ENCODE results near the gene TLR9.

- TF ChIP-seq CTCF (IDR thresholded peaks at IDR 0.05) = no peak
- TF ChIP-seq POLR2A (IDR thresholded peaks at IDR 0.05) = no peak
Observed at GRCh38 chr3:52211268-52211891, 14.1 kb downstream of the TLR9 start.

Measured in uterus (tissue), 2 donors.